Liver (tissue), 9 donors: Measurements from ENCODE around the gene TOR1AIP2. TPM values are rescaled to one million over a fixed set of nuclear protein-coding genes. Genes with fewer than 3 reads are reported as not detected.

ENCODE experiments used
- DNase-seq: peaks from one replicate; pipeline ENCODE4 v3.0.0-alpha.2; 2017; ENCODE audit warnings: low spot score
- H3K27ac ChIP-seq, 2 donors: one replicate each; pipeline ENCODE4 v1.7.0; 2013; ENCODE audit warnings: inconsistent platforms in 2 of 2, low read length in 2 of 2, control low read depth in 1 of 2, low read depth in 1 of 2, mild to moderate bottlenecking in 1 of 2
- H3K27me3 ChIP-seq, 4 donors: one replicate each; pipeline versions ENCODE4 v1.6.1 to v1.7.0; 2013; ENCODE audit warnings: low read length in 3 of 4, inconsistent platforms in 1 of 4, mild to moderate bottlenecking in 1 of 4, moderate library complexity in 1 of 4; ENCODE audit not compliant: control insufficient read depth in 4 of 4, insufficient read depth in 4 of 4
- H3K36me3 ChIP-seq, 4 donors: one replicate each; pipeline versions ENCODE4 v1.6.1 to v1.7.0; 2013; ENCODE audit warnings: low read length in 3 of 4, mild to moderate bottlenecking in 3 of 4, low read depth in 1 of 4, moderate library complexity in 1 of 4; ENCODE audit not compliant: control insufficient read depth in 4 of 4, insufficient read depth in 3 of 4
- H3K4me1 ChIP-seq, 4 donors: one replicate each; pipeline versions ENCODE4 v1.6.1 to v1.7.0; 2013; ENCODE audit warnings: low read length in 3 of 4, mild to moderate bottlenecking in 3 of 4, moderate library complexity in 1 of 4; ENCODE audit not compliant: control insufficient read depth in 4 of 4, insufficient read depth in 4 of 4
- H3K4me3 ChIP-seq, 3 donors: one replicate each; pipeline versions ENCODE4 v1.6.1 to v1.7.0; 2013; ENCODE audit warnings: low read length in 3 of 3, control low read depth in 1 of 3, low read depth in 1 of 3, mild to moderate bottlenecking in 1 of 3
- H3K9ac ChIP-seq, 2 donors: one replicate each; pipeline ENCODE4 v1.7.0; 2013; ENCODE audit warnings: low read length in 2 of 2, mild to moderate bottlenecking in 2 of 2, moderate library complexity in 2 of 2, control low read depth in 1 of 2, low read depth in 1 of 2
- H3K9me3 ChIP-seq, 4 donors: one replicate each; pipeline versions ENCODE4 v1.6.1 to v1.7.0; 2013; ENCODE audit warnings: low read length in 3 of 4; ENCODE audit not compliant: control insufficient read depth in 4 of 4
- ATF3 ChIP-seq: IDR thresholded peaks from 2 replicates; pipeline ENCODE4 v1.6.1; 2016; ENCODE audit warnings: antibody characterized with exemption
- CTCF ChIP-seq: fragments of 150-350 bp; IDR thresholded peaks from 2 replicates; pipeline ENCODE4 v1.5.1; 2017; ENCODE audit warnings: improper control_type of control experiment, low read depth, low read length; ENCODE audit not compliant: missing input control
- EGR1 ChIP-seq, 2 donors: IDR thresholded peaks; 2 replicates each; pipeline ENCODE4 v1.6.1; 2016 to 2018; ENCODE audit warnings: antibody characterized with exemption in 2 of 2, low read depth in 2 of 2
- FOXA1 ChIP-seq: IDR thresholded peaks from 2 replicates; pipeline ENCODE4 v1.6.1; 2016; ENCODE audit warnings: antibody characterized with exemption
- FOXA2 ChIP-seq: IDR thresholded peaks from 2 replicates; pipeline ENCODE4 v1.6.1; 2016; ENCODE audit warnings: antibody characterized with exemption
- HNF4A ChIP-seq, 2 donors: conservative IDR thresholded peaks; 2 replicates each; pipeline ENCODE4 v1.6.1; 2016; ENCODE audit warnings: antibody characterized with exemption in 2 of 2, mild to moderate bottlenecking in 2 of 2
- HNF4G ChIP-seq: IDR thresholded peaks from 2 replicates; pipeline ENCODE4 v1.6.1; 2016; ENCODE audit warnings: antibody characterized with exemption
- JUND ChIP-seq, 2 donors: IDR thresholded peaks; 2 replicates each; pipeline ENCODE4 v1.6.1; 2016; ENCODE audit warnings: antibody characterized with exemption in 2 of 2
- MAX ChIP-seq: IDR thresholded peaks from 2 replicates; pipeline ENCODE4 v1.6.1; 2016; ENCODE audit warnings: antibody characterized with exemption
- RAD21 ChIP-seq, 2 donors: IDR thresholded peaks; 2 replicates each; pipeline ENCODE4 v1.6.1; 2016; ENCODE audit warnings: antibody characterized with exemption in 2 of 2, mild to moderate bottlenecking in 2 of 2
- RXRA ChIP-seq, 2 donors: IDR thresholded peaks; 2 replicates each; pipeline ENCODE4 v1.6.1; 2017 to 2018; ENCODE audit warnings: antibody characterized with exemption in 2 of 2, mild to moderate bottlenecking in 1 of 2
- SP1 ChIP-seq: IDR thresholded peaks from 2 replicates; pipeline ENCODE4 v1.6.1; 2018; ENCODE audit warnings: antibody characterized with exemption, mild to moderate bottlenecking
- TAF1 ChIP-seq: conservative IDR thresholded peaks from 2 replicates; pipeline ENCODE4 v1.6.1; 2016; ENCODE audit warnings: antibody characterized with exemption, mild to moderate bottlenecking
- YY1 ChIP-seq: IDR thresholded peaks from 2 replicates; pipeline ENCODE4 v1.6.1; 2016; ENCODE audit warnings: antibody characterized with exemption, mild to moderate bottlenecking
- ZBTB33 ChIP-seq: IDR thresholded peaks from 2 replicates; pipeline ENCODE4 v1.6.1; 2016; ENCODE audit warnings: antibody characterized with exemption
- WGBS: extraction: QIAGEN DNeasy Blood & Tissue Kit; methylation state at CpG from one replicate; pipeline ENCODE4 v1.1.7; 2013; 5-methylcytosine and 5-hydroxymethylcytosine counted together
- polyA plus RNA-seq, 2 donors: library from polyadenylated mRNA; stranded (reverse) in 1 of 2; unstranded in 1 of 2; fragments of 200-250 nt in 1 of 2; fragments of >200 nt in 1 of 2; fragmentation: Nextera tagmentation in 1 of 2; extraction: Ambion mirVana in 1 of 2; gene quantifications; one replicate each; pipeline versions ENCODE4 v1.2.1 to v1.2.3, GENCODE V29; 2013 to 2015
- total RNA-seq, 2 donors: library from RNA; depleted of rRNA; stranded (reverse); fragments of >200 nt; gene quantifications; one replicate each; pipeline ENCODE4 v1.2.3, GENCODE V29; 2014
- donor health status: healthy.
- donor health status: healthy.
- donor health status: healthy.
- donor health status: healthy.
- donor health status: healthy.

The TOR1AIP2 gene
- total and polyA plus RNA-seq, 4 donors = 12.7 to 124 (median 38.6) TPM

GRCh38 chr1:179882253-179883039 is 4.8 kb upstream of the TOR1AIP2 start, which contains the start of gene TOR1AIP1 (continued):
- TF ChIP-seq TAF1 = peak; percentile 89
- TF ChIP-seq MAX = peak; percentile 79
- TF ChIP-seq SP1 = peak; percentile 50
- peak; percentile 59 to 72 for TF ChIP-seq RAD21 (IDR thresholded peaks at IDR 0.05)
- peak in 1 of 2 donors; percentile 28 for TF ChIP-seq HNF4A (conservative IDR thresholded peaks at IDR 0.05)
- peak; percentile 65 for TF ChIP-seq FOXA1
- peak; percentile 37 to 45 for TF ChIP-seq EGR1 (IDR thresholded peaks at IDR 0.05; ENCODE audit: low read depth in 2 of 2)
- TF ChIP-seq JUND (IDR thresholded peaks at IDR 0.05) = peak; percentile 43 to 52

GRCh38 chr1:179881642-179882252 is 4.1 kb upstream of the TOR1AIP2 start:
- Histone ChIP-seq H3K4me3 (peak overlapping the region; percentile 74 to 84 (median 80)), H3K9ac (peak overlapping the region; percentile 85 to 97), H3K27me3 (no peaks in the 10 kb centered on the region), H3K4me1 (peaks cover 8 to 44% (median 32%) of the 10 kb centered on the region in 4 donors), H3K9me3 (no peaks in the 10 kb centered on the region), H3K36me3 (peaks cover 0 to 12% (median 9%) of the 10 kb centered on the region in 4 donors), H3K27ac (peak overlapping the region; percentile 99)
- TF ChIP-seq RXRA (IDR thresholded peaks at IDR 0.05) (peak in 1 of 2 donors; percentile 5), RAD21 (IDR thresholded peaks at IDR 0.05) (no peak), CTCF (peak; percentile 1)
- 1% methylated on average over 22 of the region's 22 CpGs for WGBS
- no peak for DNase-seq

GRCh38 chr1:179879797-179880196 is 2.2 kb upstream of the TOR1AIP2 start:
- TF ChIP-seq RAD21 (IDR thresholded peaks at IDR 0.05) = no peak
- TF ChIP-seq ZBTB33 = no peak
- TF ChIP-seq MAX = no peak
- no peak for TF ChIP-seq CTCF
- no peak for TF ChIP-seq YY1
- no peak for TF ChIP-seq FOXA2
- no peak for TF ChIP-seq HNF4G
- TF ChIP-seq SP1 = no peak
- TF ChIP-seq ATF3 = no peak
- no peak for TF ChIP-seq FOXA1
- H3K4me1 ChIP-seq = peaks cover 12 to 44% (median 34%) of the 10 kb centered on the region in 4 donors
- H3K27me3 ChIP-seq = no peaks in the 10 kb centered on the region
- H3K9me3 ChIP-seq = no peaks in the 10 kb centered on the region
- no peak for DNase-seq
- H3K27ac ChIP-seq = no peak overlapping the region
- H3K36me3 ChIP-seq = peaks cover 0 to 4% (median 1%) of the 10 kb centered on the region in 4 donors
- 82% methylated on average over 2 of the region's 2 CpGs for WGBS
- H3K9ac ChIP-seq = no peak overlapping the region
- H3K4me3 ChIP-seq = no peak overlapping the region
